OCI-LY1 (cell line): ENCODE data around the gene CARD14.

Experiments
- CTCF ChIP-seq: fragments of 200-600 bp; sonication (generic), shearing (Covaris generic); IDR thresholded peaks from 2 replicates; pipeline ENCODE4 v1.5.1; 2017; ENCODE audit warnings: mild to moderate bottlenecking, antibody characterized with exemption, low read length, moderate library complexity, mixed read lengths
- EZH2 ChIP-seq: fragments of 200-600 bp; sonication (generic), shearing (Covaris generic); IDR thresholded peaks from 2 replicates; pipeline ENCODE4 v1.8.0; 2017; ENCODE audit warnings: borderline replicate concordance, mixed run types, mild to moderate bottlenecking, antibody characterized with exemption, low read length, moderate library complexity, mixed read lengths

- TF ChIP-seq CTCF (no peak), EZH2 (no peak)
Observed at GRCh38 chr17:80123791-80124190, 46.0 kb upstream of the CARD14 start.
